HPDE6-E6E7 (cell line): ENCODE measurements around the gene KRABD2.
"Not testable (repeated sequence)": the region's sequence is repeated elsewhere in the genome, so short reads cannot be mapped to it uniquely, and the experiment has no call there.

Experiments
- DNase-seq: peaks from one replicate; pipeline ENCODE4 v3.0.0; 2011; ENCODE audit warnings: missing footprints; ENCODE audit errors: extremely low spot score

Gene KRABD2

DNA sequence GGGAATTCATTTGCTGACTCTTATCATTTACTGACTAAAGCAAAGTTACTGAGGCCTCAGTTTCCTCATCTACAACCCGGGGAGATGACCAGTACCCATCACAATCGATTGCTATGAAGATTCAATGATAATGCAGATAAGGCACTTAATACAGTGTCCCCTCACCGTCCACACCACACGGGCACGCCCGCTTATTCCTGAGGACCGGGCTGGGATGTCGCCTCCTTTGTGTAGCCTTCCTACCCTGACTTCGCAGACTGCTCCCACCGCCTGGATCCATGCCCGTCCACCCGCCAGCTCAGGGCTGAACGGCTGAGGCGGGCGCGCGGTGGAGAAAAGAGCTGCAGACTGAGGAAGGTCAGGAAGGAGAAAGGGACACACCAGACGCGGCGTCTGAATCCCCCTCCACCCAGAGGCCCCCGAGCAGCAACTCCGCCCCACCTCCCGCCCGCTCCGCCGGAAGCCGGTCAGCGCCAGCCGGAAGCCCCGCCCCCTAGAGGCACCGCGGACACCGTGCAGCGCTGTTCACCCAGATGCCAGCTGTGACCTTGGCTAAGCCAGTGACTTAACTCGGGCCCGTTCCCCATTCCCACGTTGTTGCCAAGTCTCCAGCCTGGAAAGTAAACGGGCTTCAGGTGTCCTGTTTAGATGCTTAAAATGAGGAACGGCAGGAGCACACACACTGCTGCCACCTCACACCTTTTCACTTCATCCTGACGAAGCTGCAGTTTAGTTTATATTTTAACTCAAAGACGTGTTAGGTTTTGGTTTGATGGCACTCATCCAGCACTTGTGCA is at the start of gene KRABD2:
TSS of gene KRABD2 (minus strand) at position 434 of the 797 bp plus-strand sequence.
- DNase-seq: peak; percentile 82

DNA sequence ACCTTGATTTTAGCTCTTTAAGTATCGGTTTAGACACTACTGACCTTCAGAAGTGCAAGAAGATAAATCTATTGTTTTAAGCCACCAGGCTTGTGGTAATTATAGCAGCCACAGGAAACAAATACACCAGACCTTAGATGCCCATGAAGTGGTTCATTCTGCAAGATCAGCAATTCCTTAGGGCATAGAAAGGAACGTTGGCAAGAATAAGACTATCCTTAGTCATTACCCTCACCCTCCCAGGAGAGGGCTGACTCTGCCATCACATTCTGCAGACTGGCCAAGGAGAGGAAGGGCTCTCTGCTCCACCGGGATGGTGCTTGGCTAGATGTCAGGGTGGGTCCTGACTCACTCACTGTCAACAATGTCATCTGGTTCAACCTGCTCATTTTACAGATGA is 45.1 kb upstream of the KRABD2 start:
- DNase-seq: no peak

DNA sequence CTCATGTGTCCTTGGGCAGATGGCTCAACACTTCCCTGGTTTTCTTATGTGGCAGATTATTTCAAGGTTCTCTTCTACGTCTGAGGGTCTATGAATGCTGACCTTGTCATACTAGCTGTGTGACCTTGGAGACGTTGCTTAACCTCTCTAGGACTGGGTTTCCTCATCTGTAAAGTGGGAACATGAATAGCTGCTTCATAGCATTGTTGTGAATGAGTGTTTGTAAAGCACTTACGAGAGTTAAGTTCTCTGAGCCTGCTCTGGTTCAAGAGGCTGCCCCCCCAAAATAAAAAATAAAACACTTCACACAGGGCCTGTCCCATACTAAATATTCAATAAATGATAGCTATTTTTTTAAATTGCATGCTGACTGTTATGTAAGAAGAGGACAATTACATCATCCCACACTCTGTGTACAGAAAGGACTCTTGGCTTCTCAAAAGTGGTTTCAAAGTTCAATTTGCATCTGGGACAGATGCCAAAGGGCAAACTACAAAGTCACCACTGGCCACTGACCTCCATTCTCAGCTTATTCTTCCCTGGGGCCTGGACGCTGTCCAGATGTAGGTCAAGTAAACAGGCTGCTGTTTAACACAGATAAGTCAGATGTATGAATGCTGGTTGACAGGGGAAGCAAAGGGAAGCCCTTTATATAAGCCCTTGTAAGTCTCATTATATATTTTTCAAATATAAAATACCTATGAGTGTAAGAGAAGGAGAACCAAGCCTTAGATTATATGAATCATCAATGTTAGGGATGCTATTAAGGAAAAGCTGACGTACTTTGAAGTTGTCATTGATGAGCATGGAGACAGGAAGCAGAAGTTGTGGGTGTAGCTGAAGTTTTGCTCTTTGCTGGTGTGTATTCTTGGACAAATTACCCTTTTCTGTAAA is 43.8 kb upstream of the KRABD2 start:
- DNase-seq: no peak

- no peak for DNase-seq
These were observed 42.8 kb upstream of the KRABD2 start for GRCh38 chr17:8419305-8419704.

GRCh38 chr17:8418471-8418870 is 42.0 kb upstream of the KRABD2 start:
- no peak for DNase-seq

DNA sequence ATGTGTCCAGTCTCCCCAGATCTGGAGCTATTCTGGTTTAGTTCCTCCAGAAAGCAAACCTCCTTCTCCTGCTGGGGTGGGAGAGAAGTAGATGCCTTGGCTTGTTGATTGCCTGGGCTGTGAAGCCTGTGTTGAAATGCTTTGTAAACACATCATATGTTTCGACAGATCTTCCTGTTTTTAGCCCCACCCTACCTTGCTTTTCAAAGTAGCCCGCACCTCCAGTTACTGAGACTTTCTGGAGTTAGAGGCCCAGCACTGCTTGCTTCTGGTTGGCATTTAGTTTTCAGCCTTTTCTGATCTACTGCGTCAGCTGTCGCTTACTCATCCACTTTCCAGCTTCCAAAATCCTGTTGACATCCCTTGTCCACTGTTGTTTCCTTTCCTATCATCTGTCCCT is 41.3 kb upstream of the KRABD2 start:
- no peak for DNase-seq

DNA sequence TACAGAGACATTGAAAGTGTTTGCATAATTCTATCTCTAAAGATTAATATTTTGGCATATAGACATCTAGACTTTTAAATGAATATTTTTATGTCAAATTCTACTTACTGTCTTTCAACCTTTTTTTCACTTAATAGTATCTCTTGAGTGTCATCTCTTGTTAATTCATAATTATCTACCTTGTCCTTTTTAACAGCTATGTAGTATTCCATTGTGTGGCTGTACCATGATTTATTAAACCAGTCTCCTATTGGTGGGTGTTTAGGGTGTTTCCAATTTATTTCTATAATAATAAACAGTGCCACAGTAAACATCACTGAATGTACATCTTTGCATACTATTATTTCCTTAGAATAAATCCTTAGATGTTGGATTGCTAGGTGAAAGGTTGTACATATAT is 37.4 kb upstream of the KRABD2 start:
- no peak for DNase-seq

- DNase-seq: no peak
These were observed 36.8 kb upstream of the KRABD2 start for GRCh38 chr17:8413328-8413727.

GRCh38 chr17:8412089-8412488 is 35.6 kb upstream of the KRABD2 start:
- DNase-seq: no peak

DNA sequence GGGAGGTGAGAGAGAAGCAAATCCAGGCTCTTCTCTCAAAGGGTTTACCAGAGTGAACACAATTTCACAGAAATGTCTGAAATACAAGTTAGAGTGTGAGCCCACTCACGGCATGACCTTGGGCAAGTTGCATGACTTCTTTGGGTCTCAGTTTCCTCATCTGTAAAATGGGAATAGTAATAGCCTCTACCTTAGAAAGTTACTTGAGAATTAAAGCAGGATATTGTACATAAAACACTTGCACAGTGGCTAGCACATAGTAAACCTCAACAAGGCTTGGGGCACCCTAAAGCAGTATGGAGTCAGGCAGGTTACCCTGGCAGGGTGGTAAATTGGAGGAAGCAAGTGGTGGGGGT is 34.4 kb upstream of the KRABD2 start:
- DNase-seq: no peak

DNA sequence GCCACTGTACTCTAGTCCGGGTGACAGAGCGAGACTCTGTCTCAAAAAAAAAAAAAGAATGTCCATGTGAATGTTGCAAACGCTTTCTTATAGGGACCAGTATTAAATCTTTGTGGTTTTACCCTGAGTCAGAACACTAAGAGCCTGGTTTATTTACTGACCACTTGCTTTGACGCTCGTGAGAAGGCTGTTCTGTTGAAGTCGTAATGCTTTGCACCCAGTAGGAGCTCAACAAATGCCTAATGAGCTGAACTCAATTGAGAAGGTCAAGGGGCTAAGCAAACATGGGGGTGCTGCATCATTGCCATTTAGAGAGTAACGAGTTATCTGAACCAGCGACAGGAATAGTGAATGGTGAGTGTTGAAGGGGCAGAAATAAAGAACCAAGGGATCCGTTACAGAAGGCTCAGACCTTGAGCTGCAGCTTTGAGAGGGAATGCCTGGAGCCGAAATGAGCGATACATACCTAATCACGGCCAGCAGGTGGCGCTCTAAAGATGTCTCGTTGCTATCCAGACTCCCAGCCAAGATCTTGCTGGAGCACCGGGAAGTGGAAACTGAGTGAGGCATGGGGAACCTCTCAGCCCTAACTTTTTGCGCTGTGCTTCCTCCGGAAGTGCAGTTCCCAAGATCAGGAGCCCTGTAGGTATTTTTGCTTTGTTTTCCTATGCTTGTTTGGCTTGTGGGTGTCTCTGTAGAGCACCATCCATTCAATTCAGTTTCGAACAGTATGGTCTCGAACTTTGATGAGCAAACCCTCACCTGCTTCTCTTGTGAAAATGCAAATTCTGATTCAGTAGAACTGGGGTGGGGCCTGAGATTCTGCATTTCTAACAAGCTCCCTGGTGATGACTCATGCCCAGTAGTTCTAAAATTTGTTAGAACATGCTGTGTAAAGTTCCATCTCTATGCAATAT is 33.7 kb upstream of the KRABD2 start:
- peak; percentile 59 for DNase-seq

DNA sequence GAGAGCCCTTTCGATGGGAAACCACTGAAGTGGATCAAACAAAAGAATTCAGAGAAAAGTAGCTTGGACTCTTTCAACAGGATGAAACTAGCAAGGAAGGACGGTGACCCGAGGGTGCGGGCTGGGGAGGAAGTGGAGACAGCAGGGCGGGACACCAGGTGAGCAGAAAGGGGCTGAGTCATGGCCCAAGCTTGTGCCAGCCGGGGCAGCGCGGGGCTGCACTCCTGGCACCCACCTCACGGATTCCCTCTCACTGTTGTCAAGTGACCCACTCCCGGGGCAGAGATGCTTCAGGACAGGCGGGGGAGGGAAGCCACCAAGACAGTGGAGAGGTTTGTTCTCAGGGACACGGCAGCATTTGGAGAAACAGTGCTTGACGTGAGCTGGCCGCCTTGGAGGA is 31.9 kb upstream of the KRABD2 start:
- peak; percentile 71 for DNase-seq

- no peak for DNase-seq
These were observed 29.7 kb upstream of the KRABD2 start for GRCh38 chr17:8406174-8406573.

DNA sequence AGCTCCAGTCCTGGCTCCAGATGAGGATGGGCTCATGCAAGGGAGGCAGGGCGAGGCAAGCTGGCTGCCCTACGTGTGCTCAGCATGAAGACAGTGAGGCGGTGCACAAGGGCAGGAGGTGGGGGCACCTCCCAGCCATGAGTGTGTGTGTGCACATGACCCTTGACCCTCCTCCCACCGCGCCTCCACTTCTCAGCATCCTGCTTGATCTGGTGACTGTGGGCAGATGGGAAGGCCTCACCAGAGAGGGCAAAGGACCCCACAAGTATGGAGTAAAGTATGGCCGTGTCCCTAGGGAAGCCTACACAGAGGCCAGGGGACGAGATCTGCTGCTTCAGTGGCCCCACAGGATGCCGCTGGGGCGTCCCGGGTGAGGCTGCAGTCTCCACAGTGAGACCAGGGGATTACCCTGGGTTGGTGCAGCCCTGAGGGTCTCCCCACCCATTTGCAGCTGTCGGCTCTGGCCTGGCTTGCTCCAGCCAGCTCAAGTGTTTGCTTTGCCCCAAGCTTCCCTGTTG is 29.1 kb upstream of the KRABD2 start:
- no peak for DNase-seq

DNA sequence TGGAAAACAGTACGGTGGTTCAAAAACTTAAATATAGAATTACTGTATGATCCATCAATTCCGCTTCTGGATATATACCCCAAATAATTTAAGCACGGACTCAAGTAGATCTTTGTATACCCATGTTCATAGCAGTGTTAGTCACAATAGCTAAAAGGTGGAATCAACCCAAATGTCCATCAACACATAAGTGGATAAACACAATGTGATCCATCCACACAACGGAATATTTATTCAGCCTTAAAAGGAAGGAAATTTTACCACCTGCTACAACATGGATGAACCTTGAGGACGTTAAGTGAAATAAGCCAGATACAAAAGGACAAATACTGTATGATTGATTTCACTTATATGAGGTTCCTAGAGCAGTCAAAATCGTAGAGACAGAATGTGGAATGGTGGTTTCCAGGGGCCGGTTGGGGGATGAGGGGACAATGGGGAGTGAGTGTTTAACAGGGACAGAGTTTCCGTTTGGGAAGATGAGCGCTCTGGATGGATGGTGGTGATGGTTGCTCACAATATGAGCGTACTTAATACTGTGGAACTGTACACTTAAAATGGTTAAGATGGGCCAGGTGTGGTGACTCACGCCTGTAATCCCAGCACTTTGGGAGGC is 26.5 kb upstream of the KRABD2 start:
- DNase-seq: no peak

GRCh38 chr17:8401107-8401506 is 24.6 kb upstream of the KRABD2 start:
- no peak for DNase-seq

- DNase-seq: no peak
These were observed 22.5 kb upstream of the KRABD2 start for GRCh38 chr17:8398980-8399379.

DNA sequence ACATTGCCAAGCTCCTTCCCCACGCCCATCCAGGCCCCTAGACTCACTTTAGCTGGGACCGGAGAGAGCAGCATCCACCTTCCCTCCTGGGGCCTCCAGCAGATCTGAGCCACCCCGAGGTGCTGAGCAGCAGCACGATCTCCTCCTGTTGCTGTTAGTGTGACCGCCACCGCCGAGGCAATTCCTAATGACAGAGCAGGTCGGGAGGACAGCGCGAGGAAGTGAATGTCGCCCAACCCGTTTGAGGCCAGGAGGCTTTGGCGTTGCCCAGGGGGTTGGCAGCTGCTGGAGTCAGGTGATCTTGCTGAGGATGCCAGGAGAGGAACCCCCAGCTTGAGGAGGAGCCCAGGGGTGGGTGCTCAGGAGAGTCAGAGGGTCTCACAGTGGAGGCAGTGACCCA is 21.1 kb upstream of the KRABD2 start, which contains the start of gene RNF222:
TSS of gene RNF222 (minus strand) at position 192 of the 400 bp plus-strand sequence. CDS start 4,366 bp downstream, outside the sequence.
- DNase-seq: no peak

DNA sequence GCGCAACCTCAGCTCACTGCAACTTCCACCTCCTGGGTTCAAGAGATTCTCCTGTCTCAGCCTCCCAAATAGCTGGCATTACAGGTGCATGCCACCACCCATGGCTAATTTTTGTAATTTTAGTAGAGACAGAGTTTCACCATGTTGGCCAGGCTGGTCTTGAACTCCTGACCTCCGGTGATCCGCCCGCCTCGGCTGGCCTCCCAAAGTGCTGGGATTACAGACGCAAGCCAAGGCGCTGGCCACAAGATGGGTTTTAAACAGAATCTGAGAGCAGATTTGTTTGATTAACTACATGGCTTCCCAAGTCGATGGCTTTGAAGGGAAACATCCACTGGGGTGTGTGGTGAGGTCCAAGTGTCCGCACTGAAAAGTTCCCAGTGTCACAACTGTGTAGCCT is 18.0 kb upstream of the KRABD2 start:
- not testable (repeated sequence) for DNase-seq

GRCh38 chr17:8393470-8394231 is 17.1 kb upstream of the KRABD2 start:
- DNase-seq: peak; percentile 60
